SU-DHL-6 (cell line): Measurements from ENCODE around the gene STK32B.

Experiments
- H2AFZ ChIP-seq: fragments of 200-600 bp; sonication (generic); 2 replicates; pipeline ENCODE4 v1.6.1; 2014; ENCODE audit warnings: low read depth, mild to moderate bottlenecking, moderate library complexity, mixed read lengths, antibody characterized with exemption, low read length; ENCODE audit not compliant: severe bottlenecking
- H3F3A ChIP-seq: fragments of 200-600 bp; shearing (Covaris generic); 2 replicates; pipeline ENCODE4 v1.6.0; 2016; ENCODE audit warnings: antibody characterized with exemption, mild to moderate bottlenecking; ENCODE audit not compliant: insufficient read depth
- H3K27ac ChIP-seq: fragments of 200-600 bp; sonication (generic); 2 replicates; pipeline ENCODE4 v1.5.1; 2016; ENCODE audit warnings: low read depth, mild to moderate bottlenecking, low read length, moderate library complexity, mixed read lengths
- H3K27me3 ChIP-seq: fragments of 200-600 bp; sonication (generic), shearing (Covaris generic); 2 replicates; pipeline ENCODE4 v1.6.0; 2014; ENCODE audit warnings: mild to moderate bottlenecking, low read length
- H3K36me3 ChIP-seq: fragments of 200-600 bp; sonication (generic); 2 replicates; pipeline ENCODE4 v1.6.1; 2014; ENCODE audit warnings: mild to moderate bottlenecking, low read length, mixed read lengths
- H3K4me2 ChIP-seq: fragments of 300-600, 200-600 bp; shearing (Covaris generic), sonication (generic); 2 replicates; pipeline ENCODE4 v1.6.0; 2014; ENCODE audit warnings: low read length, low read depth, mild to moderate bottlenecking; ENCODE audit not compliant: poor library complexity, severe bottlenecking
- H3K4me3 ChIP-seq: fragments of 200-600 bp; sonication (generic); 2 replicates; pipeline ENCODE4 v1.5.1; 2014; ENCODE audit warnings: antibody characterized with exemption, low read length, mild to moderate bottlenecking, mixed read lengths; ENCODE audit not compliant: insufficient read depth, poor library complexity, severe bottlenecking
- H3K79me2 ChIP-seq: fragments of 200-600 bp; sonication (generic); 2 replicates; pipeline ENCODE4 v1.6.1; 2014; ENCODE audit warnings: mild to moderate bottlenecking, low read length, moderate library complexity; ENCODE audit not compliant: insufficient read depth
- H3K9ac ChIP-seq: fragments of 200-600 bp; sonication (generic); 2 replicates; pipeline ENCODE4 v1.7.0; 2014; ENCODE audit warnings: mild to moderate bottlenecking, low read length
- H3K9me2 ChIP-seq: fragments of 200-600 bp; sonication (generic); replicated peaks from 2 replicates; pipeline ENCODE4 v1.6.1; 2014; ENCODE audit warnings: low read length; ENCODE audit not compliant: insufficient read depth
- H3K9me3 ChIP-seq: fragments of 200-600 bp; sonication (generic); 2 replicates; pipeline ENCODE4 v1.6.1; 2014; ENCODE audit warnings: low read length, mixed read lengths; ENCODE audit not compliant: insufficient read depth
- H4K20me1 ChIP-seq: fragments of 200-600 bp; sonication (generic); 2 replicates; pipeline ENCODE4 v1.6.1; 2014; ENCODE audit warnings: low read depth, mild to moderate bottlenecking, antibody characterized with exemption, low read length, moderate library complexity, mixed read lengths
- EZH2phosphoT487 ChIP-seq: fragments of 200-600 bp; sonication (generic), shearing (Covaris generic); conservative IDR thresholded peaks from 2 replicates; pipeline ENCODE4 v1.6.1; 2018; ENCODE audit warnings: mild to moderate bottlenecking, antibody characterized with exemption, low read length, moderate library complexity, mixed read lengths
- TF ChIP-seq, protein P1 (sequence below): fragments of 200-600 bp; sonication (generic); IDR thresholded peaks from one replicate; pipeline ENCODE4 v1.5.1; 2017; ENCODE audit warnings: antibody characterized with exemption, mild to moderate bottlenecking, low read length, moderate library complexity; ENCODE audit not compliant: insufficient read depth, poor library complexity, severe bottlenecking

The STK32B gene

DNA sequence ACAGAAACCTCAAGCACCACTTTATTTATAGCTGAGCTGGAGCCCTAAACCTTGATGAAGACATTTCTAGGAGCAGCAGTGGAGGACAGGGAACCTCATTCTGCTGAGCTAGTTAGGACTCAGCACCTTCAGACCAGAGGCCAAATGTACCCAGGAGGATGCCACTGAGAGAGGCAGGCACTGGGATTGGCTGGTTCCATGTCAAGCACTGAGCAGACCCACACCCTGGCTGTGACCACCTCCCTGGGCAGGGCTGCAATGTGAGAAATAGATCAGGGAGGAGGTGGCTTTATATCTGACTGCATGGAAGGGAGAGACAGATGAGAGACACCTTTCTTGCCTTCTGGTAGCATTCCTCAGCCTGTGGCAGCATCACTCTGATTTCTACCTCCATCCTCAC lies 304.6 kb downstream of the STK32B start:
- Histone ChIP-seq H3K36me3 (no peaks in the 10 kb centered on the region), H3K27me3 (no peaks in the 10 kb centered on the region), H3K4me3 (no peak overlapping the region), H3K4me2 (no peak overlapping the region), H3K27ac (no peak overlapping the region), H3K9ac (no peak overlapping the region), H4K20me1 (no peaks in the 10 kb centered on the region), H3K79me2 (no peaks in the 10 kb centered on the region), H3K9me3 (no peaks in the 10 kb centered on the region), H3F3A (no peaks in the 10 kb centered on the region), H2AFZ (no peak overlapping the region), H3K9me2 (no peaks in the 10 kb centered on the region)
- no peak for TF ChIP-seq EZH2phosphoT487
- TF ChIP-seq, protein P1, sequence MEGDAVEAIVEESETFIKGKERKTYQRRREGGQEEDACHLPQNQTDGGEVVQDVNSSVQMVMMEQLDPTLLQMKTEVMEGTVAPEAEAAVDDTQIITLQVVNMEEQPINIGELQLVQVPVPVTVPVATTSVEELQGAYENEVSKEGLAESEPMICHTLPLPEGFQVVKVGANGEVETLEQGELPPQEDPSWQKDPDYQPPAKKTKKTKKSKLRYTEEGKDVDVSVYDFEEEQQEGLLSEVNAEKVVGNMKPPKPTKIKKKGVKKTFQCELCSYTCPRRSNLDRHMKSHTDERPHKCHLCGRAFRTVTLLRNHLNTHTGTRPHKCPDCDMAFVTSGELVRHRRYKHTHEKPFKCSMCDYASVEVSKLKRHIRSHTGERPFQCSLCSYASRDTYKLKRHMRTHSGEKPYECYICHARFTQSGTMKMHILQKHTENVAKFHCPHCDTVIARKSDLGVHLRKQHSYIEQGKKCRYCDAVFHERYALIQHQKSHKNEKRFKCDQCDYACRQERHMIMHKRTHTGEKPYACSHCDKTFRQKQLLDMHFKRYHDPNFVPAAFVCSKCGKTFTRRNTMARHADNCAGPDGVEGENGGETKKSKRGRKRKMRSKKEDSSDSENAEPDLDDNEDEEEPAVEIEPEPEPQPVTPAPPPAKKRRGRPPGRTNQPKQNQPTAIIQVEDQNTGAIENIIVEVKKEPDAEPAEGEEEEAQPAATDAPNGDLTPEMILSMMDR = no peak

DNA sequence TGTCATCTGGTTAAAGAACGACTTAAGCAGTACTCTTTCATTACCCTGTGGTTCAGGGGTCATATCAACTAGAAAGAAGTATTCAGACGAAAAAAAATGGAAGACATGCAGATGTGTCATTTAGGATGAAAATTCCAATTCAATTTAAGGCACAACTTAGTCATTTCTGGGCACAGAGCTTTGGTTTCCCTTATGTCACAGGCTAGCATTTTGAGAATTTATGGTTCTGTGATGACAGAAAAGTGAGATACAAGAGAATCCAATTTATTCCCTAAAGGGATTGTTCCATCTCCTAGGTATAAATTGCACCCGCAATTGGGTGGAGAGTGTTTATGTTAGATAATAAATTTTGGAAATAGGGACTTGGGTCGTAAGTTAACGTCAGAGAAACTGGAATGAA lies 306.6 kb downstream of the STK32B start:
- H3K27me3 ChIP-seq = no peaks in the 10 kb centered on the region
- no peaks in the 10 kb centered on the region for H4K20me1 ChIP-seq
- H3K9me2 ChIP-seq = no peaks in the 10 kb centered on the region
- H3K79me2 ChIP-seq = no peaks in the 10 kb centered on the region
- no peaks in the 10 kb centered on the region for H3F3A ChIP-seq
- H3K4me2 ChIP-seq = no peak overlapping the region
- no peaks in the 10 kb centered on the region for H3K9me3 ChIP-seq
- no peak overlapping the region for H3K9ac ChIP-seq
- no peak overlapping the region for H2AFZ ChIP-seq
- no peaks in the 10 kb centered on the region for H3K36me3 ChIP-seq
- H3K4me3 ChIP-seq = no peak overlapping the region
- TF ChIP-seq EZH2phosphoT487 = no peak
- TF ChIP-seq, protein P1 = no peak
- H3K27ac ChIP-seq = no peak overlapping the region

DNA sequence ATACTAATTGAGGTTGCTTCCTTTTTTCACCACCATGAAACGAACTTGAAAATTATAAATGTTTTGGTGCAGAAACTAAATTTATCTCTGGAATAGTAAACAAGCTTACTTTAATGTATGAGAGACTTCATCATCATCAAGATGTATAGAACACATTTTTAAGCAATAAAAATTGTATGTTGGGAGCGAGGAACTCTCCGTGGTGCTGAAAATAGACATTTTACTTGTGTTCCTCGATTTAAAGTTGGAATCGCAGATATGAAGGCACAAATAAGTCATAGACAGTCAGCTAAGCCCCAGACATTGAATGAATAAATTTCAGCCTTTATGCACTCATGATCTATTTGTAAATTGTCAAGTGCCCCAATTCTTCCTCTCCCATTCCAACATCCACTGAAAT lies 310.7 kb downstream of the STK32B start:
- H3K36me3 ChIP-seq = no peaks in the 10 kb centered on the region
- no peak overlapping the region for H3K4me2 ChIP-seq
- H3K27me3 ChIP-seq = no peaks in the 10 kb centered on the region
- no peak overlapping the region for H3K9ac ChIP-seq
- TF ChIP-seq, protein P1 = no peak
- TF ChIP-seq EZH2phosphoT487 = no peak
- no peaks in the 10 kb centered on the region for H3K9me3 ChIP-seq
- no peak overlapping the region for H2AFZ ChIP-seq
- H3K27ac ChIP-seq = no peak overlapping the region
- no peak overlapping the region for H3K4me3 ChIP-seq
- H3K9me2 ChIP-seq = no peaks in the 10 kb centered on the region
- no peaks in the 10 kb centered on the region for H3K79me2 ChIP-seq
- H3F3A ChIP-seq = no peaks in the 10 kb centered on the region
- no peaks in the 10 kb centered on the region for H4K20me1 ChIP-seq

DNA sequence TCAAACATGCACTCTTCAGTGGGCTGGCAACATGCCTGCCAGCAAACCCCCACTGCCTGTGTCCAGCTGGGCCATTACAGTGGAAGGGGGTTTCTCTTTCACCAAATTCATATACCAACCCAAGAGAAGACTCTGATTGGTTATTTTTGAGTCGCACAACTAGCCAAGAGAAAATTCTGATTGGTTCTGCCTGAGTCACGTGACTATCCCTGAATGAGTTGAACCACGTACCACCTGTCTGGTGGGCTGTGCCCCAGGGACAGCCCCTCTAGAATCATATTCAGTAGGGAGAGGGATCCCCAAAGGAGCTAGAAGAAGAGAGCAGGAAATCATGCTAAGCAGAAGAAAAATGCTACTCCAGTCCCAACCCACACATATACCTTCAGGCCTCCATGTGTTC lies 313.1 kb downstream of the STK32B start:
- Histone ChIP-seq H4K20me1 (no peaks in the 10 kb centered on the region), H3F3A (no peaks in the 10 kb centered on the region), H3K9me3 (no peaks in the 10 kb centered on the region), H3K27me3 (no peaks in the 10 kb centered on the region), H3K27ac (no peak overlapping the region), H3K9me2 (no peaks in the 10 kb centered on the region), H3K4me3 (no peak overlapping the region), H2AFZ (no peak overlapping the region), H3K36me3 (no peaks in the 10 kb centered on the region), H3K9ac (no peak overlapping the region), H3K79me2 (no peaks in the 10 kb centered on the region), H3K4me2 (no peak overlapping the region)
- no peak for TF ChIP-seq EZH2phosphoT487
- TF ChIP-seq, protein P1 = no peak
